Activated CD8-positive, alpha-beta T cell treated with anti-CD3 and anti-CD28 coated beads for 36 hours (primary cell): ENCODE data around the gene PGRMC1. TPM values are rescaled to one million over a fixed set of nuclear protein-coding genes. Genes with fewer than 3 reads are reported as not detected.
"Not testable (repeated sequence)": the region's sequence is repeated elsewhere in the genome, so short reads cannot be mapped to it uniquely, and the experiment has no call there.

ENCODE experiments used
- ATAC-seq: fragments of 200-7000 bp; cut with Tn5 transposase; one replicate; pipeline ENCODE4 v1.10.0; 2021; ENCODE audit warnings: mild to moderate bottlenecking, moderate library complexity
- CTCF ChIA-PET: fragments of 350-600 bp; sonication (Branson Sonifier 250); formaldehyde crosslinking; loops from one replicate; lab custom pipeline; 2021; ENCODE audit warnings: antibody characterized with exemption; lab: Charles Lee
- POLR2A ChIA-PET: fragments of 350-600 bp; sonication (Branson Sonifier 250); formaldehyde crosslinking; loops from one replicate; lab custom pipeline; 2021; ENCODE audit warnings: antibody characterized with exemption; lab: Charles Lee
- DNase-seq: peaks from one replicate; pipeline ENCODE4 v3.0.0-alpha.2; 2020
- H3K27ac Mint-ChIP-seq: one replicate; pipeline ENCODE4 v1.8.0; 2021; ENCODE audit warnings: mild to moderate bottlenecking, mixed read lengths
- H3K27me3 Mint-ChIP-seq: one replicate; pipeline ENCODE4 v1.8.0; 2021; ENCODE audit warnings: mixed read lengths
- H3K36me3 Mint-ChIP-seq: one replicate; pipeline ENCODE4 v1.8.0; 2021; ENCODE audit warnings: low read depth, mixed read lengths
- H3K4me1 Mint-ChIP-seq: one replicate; pipeline ENCODE4 v1.8.0; 2021; ENCODE audit warnings: low read depth, mixed read lengths
- H3K4me3 Mint-ChIP-seq: one replicate; pipeline ENCODE4 v1.8.0; 2021; ENCODE audit warnings: mild to moderate bottlenecking, moderate library complexity, mixed read lengths
- H3K9me3 Mint-ChIP-seq: one replicate; pipeline ENCODE4 v1.8.0; 2021; ENCODE audit warnings: mixed read lengths
- intact Hi-C: fragments of 100-400 bp; cut with micrococcal nuclease; formaldehyde crosslinking; loops from one replicate; pipeline ENCODE4 v1.10.0; 2022
- total RNA-seq, 2 experiments: library from RNA; stranded (reverse); gene quantifications; one replicate each; pipeline ENCODE4 v1.2.3, GENCODE V29; 2021
- TF ChIP-seq, protein P1 (sequence below): fragments of 200-600 bp; IDR thresholded peaks from one replicate; pipeline ENCODE4 v1.8.0; 2022; ENCODE audit warnings: antibody characterized with exemption, mild to moderate bottlenecking

PGRMC1 gene
- total RNA-seq, 2 experiments from 2014 or later = 36.8 to 37.1 TPM

DNA sequence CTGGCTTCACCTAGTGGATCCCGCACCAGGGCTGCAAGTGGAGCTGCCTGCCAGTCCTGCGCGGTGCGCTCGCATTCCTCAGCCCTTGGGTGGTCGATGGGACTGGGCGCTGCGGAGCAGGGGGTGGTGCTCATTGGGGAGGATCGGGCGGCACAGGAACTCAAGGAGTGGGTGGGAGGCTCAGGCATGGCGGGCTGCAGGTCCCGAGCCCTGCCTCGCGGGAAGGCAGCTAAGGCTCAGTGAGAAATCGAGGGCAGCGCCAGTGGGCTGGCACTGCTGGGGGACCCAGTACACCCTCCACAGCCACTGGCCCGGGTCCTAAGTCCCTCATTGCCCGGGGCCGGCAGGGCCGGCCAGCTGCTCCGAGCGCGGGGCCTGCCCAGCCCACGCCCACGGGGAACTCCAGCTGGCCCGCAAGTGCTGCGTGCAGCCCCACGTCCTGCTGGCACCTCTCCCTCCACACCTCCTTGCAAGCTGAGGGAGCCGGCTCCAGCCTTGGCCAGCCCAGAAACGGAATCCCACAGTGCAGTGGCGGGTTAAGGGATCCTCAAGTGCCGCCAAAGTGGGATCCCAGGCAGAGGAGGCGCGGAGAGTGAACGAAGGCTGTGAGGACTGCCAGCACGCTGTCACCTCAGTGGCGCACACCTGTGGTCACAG lies 27.6 kb upstream of the PGRMC1 start:
- H3K9me3 Mint-ChIP-seq = no peaks in the 10 kb centered on the region
- H3K36me3 Mint-ChIP-seq = no peaks in the 10 kb centered on the region
- DNase-seq = no peak
- ChIA-PET CTCF (no interaction called here), POLR2A (no interaction called here)
- H3K27me3 Mint-ChIP-seq = peaks cover 6% of the 10 kb centered on the region
- H3K4me1 Mint-ChIP-seq = no peaks in the 10 kb centered on the region
- no peak overlapping the region for H3K27ac Mint-ChIP-seq
- H3K4me3 Mint-ChIP-seq = no peak overlapping the region
- no peak for ATAC-seq
- intact Hi-C loops = no loop called here
- TF ChIP-seq, protein P1, sequence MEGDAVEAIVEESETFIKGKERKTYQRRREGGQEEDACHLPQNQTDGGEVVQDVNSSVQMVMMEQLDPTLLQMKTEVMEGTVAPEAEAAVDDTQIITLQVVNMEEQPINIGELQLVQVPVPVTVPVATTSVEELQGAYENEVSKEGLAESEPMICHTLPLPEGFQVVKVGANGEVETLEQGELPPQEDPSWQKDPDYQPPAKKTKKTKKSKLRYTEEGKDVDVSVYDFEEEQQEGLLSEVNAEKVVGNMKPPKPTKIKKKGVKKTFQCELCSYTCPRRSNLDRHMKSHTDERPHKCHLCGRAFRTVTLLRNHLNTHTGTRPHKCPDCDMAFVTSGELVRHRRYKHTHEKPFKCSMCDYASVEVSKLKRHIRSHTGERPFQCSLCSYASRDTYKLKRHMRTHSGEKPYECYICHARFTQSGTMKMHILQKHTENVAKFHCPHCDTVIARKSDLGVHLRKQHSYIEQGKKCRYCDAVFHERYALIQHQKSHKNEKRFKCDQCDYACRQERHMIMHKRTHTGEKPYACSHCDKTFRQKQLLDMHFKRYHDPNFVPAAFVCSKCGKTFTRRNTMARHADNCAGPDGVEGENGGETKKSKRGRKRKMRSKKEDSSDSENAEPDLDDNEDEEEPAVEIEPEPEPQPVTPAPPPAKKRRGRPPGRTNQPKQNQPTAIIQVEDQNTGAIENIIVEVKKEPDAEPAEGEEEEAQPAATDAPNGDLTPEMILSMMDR = no peak

DNA sequence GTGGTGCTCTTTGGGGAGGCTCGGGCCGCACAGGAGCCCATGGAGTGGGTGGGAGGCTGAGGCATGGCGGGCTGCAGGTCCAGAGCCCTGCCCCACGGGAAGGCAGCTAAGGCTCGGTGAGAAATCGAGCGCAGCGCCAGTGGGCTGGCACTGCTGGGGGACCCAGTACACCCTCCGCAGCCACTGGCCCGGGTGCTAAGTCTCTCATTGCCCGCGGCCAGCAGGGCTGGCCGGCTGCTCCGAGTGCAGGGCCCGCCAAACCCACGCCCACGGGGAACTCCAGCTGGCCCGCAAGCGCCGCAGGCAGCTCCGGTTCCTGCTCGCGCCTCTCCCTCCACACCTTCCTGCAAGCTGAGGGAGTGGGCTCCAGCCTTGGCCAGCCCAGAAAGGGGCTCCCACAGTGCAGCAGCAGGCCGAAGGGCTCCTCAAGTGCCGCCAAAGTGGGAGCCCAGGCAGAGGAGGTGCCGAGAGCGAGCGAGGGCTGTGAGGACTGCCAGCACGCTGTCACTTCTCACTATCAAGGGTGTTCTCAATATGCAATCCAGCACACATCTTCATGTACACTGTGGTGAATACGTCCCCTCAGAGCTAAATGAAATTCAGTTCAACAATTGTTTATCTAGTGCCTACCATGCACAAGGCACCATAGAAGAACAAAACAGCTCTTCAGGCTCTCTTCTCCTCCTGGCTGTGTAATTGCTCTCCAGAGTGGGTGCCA lies 25.0 kb upstream of the PGRMC1 start:
- ATAC-seq, CTCF ChIA-PET, DNase-seq, H3K27ac Mint-ChIP-seq, H3K27me3 Mint-ChIP-seq, H3K9me3 Mint-ChIP-seq, H3K4me3 Mint-ChIP-seq, H3K4me1 Mint-ChIP-seq, POLR2A ChIA-PET, H3K36me3 Mint-ChIP-seq: not testable (repeated sequence)
- intact Hi-C loops = loop anchor here (10.0 kb wide), 1 partner anchor 76 kb away; no protein-coding TSS in a partner anchor

DNA sequence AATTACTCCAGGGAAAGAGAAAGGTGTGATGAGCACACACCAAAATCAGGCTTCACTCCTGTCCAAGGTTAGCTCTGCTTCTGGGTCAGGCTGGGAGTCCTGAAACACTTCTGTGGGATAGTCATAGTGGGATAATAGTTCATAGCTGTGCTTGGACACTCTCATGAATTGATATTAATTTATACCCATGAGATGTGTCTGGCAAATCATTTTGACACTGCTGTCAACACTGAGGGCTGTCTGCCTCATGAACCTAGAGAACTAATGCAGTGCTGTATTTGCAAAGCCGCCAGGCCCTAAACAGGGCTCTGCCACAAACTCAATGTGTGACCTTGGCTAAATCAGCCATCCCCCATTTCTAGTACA lies 24.5 kb upstream of the PGRMC1 start:
- H3K4me1 Mint-ChIP-seq = no peaks in the 10 kb centered on the region
- peaks cover 4% of the 10 kb centered on the region for H3K27me3 Mint-ChIP-seq
- H3K9me3 Mint-ChIP-seq = no peaks in the 10 kb centered on the region
- no peaks in the 10 kb centered on the region for H3K36me3 Mint-ChIP-seq
- no peak overlapping the region for H3K4me3 Mint-ChIP-seq
- DNase-seq = no peak
- ChIA-PET POLR2A (no interaction called here), CTCF (no interaction called here)
- H3K27ac Mint-ChIP-seq = no peak overlapping the region
- TF ChIP-seq, protein P1 = no peak
- ATAC-seq = no peak
- intact Hi-C loops = loop anchor here (10.0 kb wide), 1 partner anchor 77 kb away; no protein-coding TSS in a partner anchor

DNA sequence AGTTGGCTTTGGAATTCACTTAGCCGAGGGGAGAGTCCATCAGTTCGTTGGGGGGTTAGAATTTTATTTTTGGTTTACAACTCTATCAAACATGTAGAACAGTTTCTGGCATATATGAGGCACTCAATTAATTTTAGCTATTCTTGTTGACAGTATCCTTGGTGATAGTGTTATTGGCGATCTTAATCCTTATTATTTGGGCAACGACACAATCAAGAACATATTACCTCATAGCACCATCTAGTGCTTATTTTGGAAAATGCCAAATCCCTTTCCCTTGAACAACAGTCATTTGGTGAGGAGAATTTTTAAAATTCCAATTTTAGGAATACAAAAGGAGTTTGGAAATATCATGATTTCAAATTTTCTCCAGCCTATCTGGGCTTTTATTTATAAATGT lies 17.9 kb upstream of the PGRMC1 start:
- ATAC-seq = no peak
- Mint-ChIP-seq H3K4me3 (no peak overlapping the region), H3K27ac (no peak overlapping the region), H3K36me3 (no peaks in the 10 kb centered on the region), H3K4me1 (no peaks in the 10 kb centered on the region), H3K27me3 (peaks cover 4% of the 10 kb centered on the region), H3K9me3 (no peaks in the 10 kb centered on the region)
- ChIA-PET CTCF (interaction anchor here (1.4 kb wide), 1 partner anchor 99 kb away, joined by 4 read pairs; no protein-coding TSS in a partner anchor), POLR2A (no interaction called here)
- intact Hi-C loops = loop anchor here (10.0 kb wide), 1 partner anchor 83 kb away; no protein-coding TSS in a partner anchor
- no peak for DNase-seq
- TF ChIP-seq, protein P1 = peak; percentile 35

DNA sequence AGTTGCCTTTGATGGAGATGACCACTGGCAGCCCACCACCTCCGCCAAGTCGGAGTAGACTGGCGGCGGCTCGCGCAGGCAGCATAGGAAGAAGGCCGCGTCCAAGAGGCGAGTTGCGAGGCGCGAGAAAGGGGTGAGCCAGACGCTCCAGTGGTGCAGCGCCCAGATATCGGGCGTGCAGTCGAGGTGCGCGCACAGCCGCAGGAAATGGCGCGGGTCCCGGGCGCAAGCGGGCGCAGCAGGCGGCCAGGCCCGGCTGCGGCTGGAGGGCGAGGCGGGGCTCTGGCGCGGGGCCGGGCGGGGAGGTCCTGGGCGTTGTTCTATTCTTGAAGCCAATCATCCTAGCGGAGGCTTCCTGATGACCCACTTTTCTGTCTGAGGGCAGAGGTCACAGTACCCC lies 13.2 kb upstream of the PGRMC1 start:
- Mint-ChIP-seq H3K4me1 (no peaks in the 10 kb centered on the region), H3K27ac (no peak overlapping the region), H3K36me3 (no peaks in the 10 kb centered on the region), H3K27me3 (peaks cover 11% of the 10 kb centered on the region), H3K9me3 (no peaks in the 10 kb centered on the region), H3K4me3 (no peak overlapping the region)
- TF ChIP-seq, protein P1 = no peak
- DNase-seq (no peak), ATAC-seq (no peak)
- ChIA-PET POLR2A (no interaction called here), CTCF (no interaction called here)
- intact Hi-C loops = no loop called here
